H9 (cell line): ENCODE results near the gene MAP2K1. TPM values are rescaled to one million over a fixed set of nuclear protein-coding genes. Genes with fewer than 3 reads are reported as not detected.

ENCODE experiments used
- DNase-seq: peaks from one replicate; pipeline ENCODE4 v3.0.0-alpha.2; 2017
- H2AFZ ChIP-seq: one replicate; pipeline ENCODE4 v1.6.1; 2013; ENCODE audit warnings: mild to moderate bottlenecking, low read length, control low read depth, moderate library complexity
- H2AK5ac ChIP-seq: 2 replicates; pipeline ENCODE4 v1.6.1; 2013; ENCODE audit warnings: low read length, control low read depth, mixed read lengths; ENCODE audit not compliant: insufficient read length
- H2BK120ac ChIP-seq: one replicate; pipeline ENCODE4 v1.6.1; 2013; ENCODE audit warnings: low read depth, mild to moderate bottlenecking, low read length, control low read depth, inconsistent platforms; ENCODE audit not compliant: poor library complexity, severe bottlenecking
- H2BK12ac ChIP-seq: 2 replicates; pipeline ENCODE4 v1.6.1; 2013; ENCODE audit warnings: low read length, control low read depth, mixed read lengths, low read depth; ENCODE audit not compliant: insufficient read length
- H2BK15ac ChIP-seq: 2 replicates; pipeline ENCODE4 v1.6.1; 2013; ENCODE audit warnings: low read depth, low read length, control low read depth
- H2BK20ac ChIP-seq: one replicate; pipeline ENCODE4 v1.6.1; 2013; ENCODE audit warnings: low read depth, mild to moderate bottlenecking, low read length, control low read depth, inconsistent platforms; ENCODE audit not compliant: poor library complexity, severe bottlenecking
- H2BK5ac ChIP-seq: 2 replicates; pipeline ENCODE4 v1.6.1; 2013; ENCODE audit warnings: low read length, control low read depth, mixed read lengths; ENCODE audit not compliant: insufficient read length
- H3K14ac ChIP-seq: 2 replicates; pipeline ENCODE4 v1.6.1; 2013; ENCODE audit warnings: low read length, control low read depth; ENCODE audit not compliant: insufficient read depth
- H3K18ac ChIP-seq: 2 replicates; pipeline ENCODE4 v1.6.1; 2013; ENCODE audit warnings: low read depth, mild to moderate bottlenecking, mixed read lengths, low read length, control low read depth; ENCODE audit not compliant: insufficient read length
- H3K23ac ChIP-seq: 2 replicates; pipeline ENCODE4 v1.6.1; 2013; ENCODE audit warnings: low read length, control low read depth, mixed read lengths, low read depth; ENCODE audit not compliant: insufficient read length
- H3K23me2 ChIP-seq: 2 replicates; pipeline ENCODE4 v1.6.1; 2013; ENCODE audit warnings: low read depth, mild to moderate bottlenecking, mixed read lengths, low read length, control low read depth; ENCODE audit not compliant: insufficient read length, poor library complexity, severe bottlenecking
- H3K27ac ChIP-seq: 2 replicates; pipeline ENCODE4 v1.5.1; 2013; ENCODE audit warnings: low read length, control low read depth, mixed read lengths, low read depth; ENCODE audit not compliant: insufficient read length
- H3K27me3 ChIP-seq: 2 replicates; pipeline ENCODE4 v1.6.1; 2013; ENCODE audit warnings: low read length, control low read depth, inconsistent platforms; ENCODE audit not compliant: insufficient read depth
- H3K4ac ChIP-seq: 2 replicates; pipeline ENCODE4 v1.6.1; 2013; ENCODE audit warnings: low read depth, mild to moderate bottlenecking, control low read depth, inconsistent platforms, low read length, moderate library complexity
- H3K4me1 ChIP-seq: 2 replicates; pipeline ENCODE4 v1.6.1; 2013; ENCODE audit warnings: low read length, control low read depth, inconsistent platforms; ENCODE audit not compliant: insufficient read depth
- H3K4me2 ChIP-seq: 2 replicates; pipeline ENCODE4 v1.6.1; 2013; ENCODE audit warnings: low read length, control low read depth, mixed read lengths; ENCODE audit not compliant: insufficient read length, insufficient read depth
- H3K56ac ChIP-seq: 2 replicates; pipeline ENCODE4 v1.6.1; 2013; ENCODE audit warnings: low read depth, mild to moderate bottlenecking, mixed read lengths, low read length, control low read depth; ENCODE audit not compliant: insufficient read length
- H3K79me1 ChIP-seq: 2 replicates; pipeline ENCODE4 v1.6.1; 2013; ENCODE audit warnings: low read depth, mild to moderate bottlenecking, moderate library complexity, low read length, control low read depth, inconsistent platforms; ENCODE audit not compliant: insufficient read depth, poor library complexity, severe bottlenecking
- H3K79me2 ChIP-seq: 2 replicates; pipeline ENCODE4 v1.6.1; 2013; ENCODE audit warnings: low read length, control low read depth, inconsistent platforms; ENCODE audit not compliant: insufficient read depth
- H3K9ac ChIP-seq: 2 replicates; pipeline ENCODE4 v1.6.1; 2013; ENCODE audit warnings: low read length, control low read depth, mixed read lengths; ENCODE audit not compliant: insufficient read length; ENCODE audit errors: extremely low read depth
- H3K9me3 ChIP-seq: one replicate; pipeline ENCODE4 v1.6.1; 2013; ENCODE audit warnings: low read depth, low read length, inconsistent platforms; ENCODE audit not compliant: control insufficient read depth
- H3T11ph ChIP-seq: one replicate; pipeline ENCODE4 v1.6.1; 2013; ENCODE audit warnings: mild to moderate bottlenecking, low read length, control low read depth, inconsistent platforms
- H4K20me1 ChIP-seq: one replicate; pipeline ENCODE4 v1.6.1; 2013; ENCODE audit not compliant: control insufficient read depth, insufficient read length, insufficient read depth
- H4K5ac ChIP-seq: 2 replicates; pipeline ENCODE4 v1.6.1; 2013; ENCODE audit warnings: low read depth, mild to moderate bottlenecking, mixed read lengths, low read length, control low read depth; ENCODE audit not compliant: insufficient read length
- H4K8ac ChIP-seq: replicated peaks from 2 replicates; pipeline ENCODE4 v1.6.1; 2013; ENCODE audit warnings: low read length, control low read depth, mixed read lengths, low read depth; ENCODE audit not compliant: insufficient read length
- H4K91ac ChIP-seq: 2 replicates; pipeline ENCODE4 v1.6.1; 2013; ENCODE audit warnings: low read depth, mild to moderate bottlenecking, moderate library complexity, mixed read lengths, low read length, control low read depth; ENCODE audit not compliant: insufficient read length
- H3K27ac Mint-ChIP-seq, 3 experiments: 2 replicates in 2 of 3; 3 replicates in 1 of 3; pipeline ENCODE4 v1.8.0; 2020 to 2021; ENCODE audit warnings: mixed read lengths in 3 of 3, mild to moderate bottlenecking in 1 of 3, moderate library complexity in 1 of 3
- H3K27me3 Mint-ChIP-seq: 2 replicates; pipeline ENCODE4 v1.8.0; 2021; ENCODE audit warnings: low read depth, mild to moderate bottlenecking, moderate library complexity, mixed read lengths
- H3K36me3 Mint-ChIP-seq, 3 experiments: 2 replicates in 2 of 3; 3 replicates in 1 of 3; pipeline ENCODE4 v1.8.0; 2020 to 2021; ENCODE audit warnings: low read depth in 3 of 3, mixed read lengths in 3 of 3; ENCODE audit not compliant: insufficient read depth in 1 of 3
- H3K4me1 Mint-ChIP-seq, 2 experiments: 2 replicates each; pipeline ENCODE4 v1.8.0; 2020; ENCODE audit warnings: mixed read lengths in 2 of 2
- H3K4me3 Mint-ChIP-seq, 2 experiments: 2 replicates in 1 of 2; 3 replicates in 1 of 2; pipeline ENCODE4 v1.8.0; 2020 to 2021; ENCODE audit warnings: mild to moderate bottlenecking in 2 of 2, mixed read lengths in 2 of 2, moderate library complexity in 1 of 2
- H3K9me3 Mint-ChIP-seq, 2 experiments: 2 replicates in 1 of 2; 3 replicates in 1 of 2; pipeline ENCODE4 v1.8.0; 2020; ENCODE audit warnings: mild to moderate bottlenecking in 2 of 2, mixed read lengths in 2 of 2, moderate library complexity in 1 of 2
- CTCF ChIP-seq: fragments of 200-600 bp; sonication (generic); conservative IDR thresholded peaks from 3 replicates; pipeline ENCODE4 v1.8.0; 2021; ENCODE audit warnings: antibody characterized with exemption, mild to moderate bottlenecking
- WGBS: extraction: QIAGEN DNeasy Blood & Tissue Kit; methylation state at CpG from one replicate; pipeline ENCODE4 v1.1.7; 2013; ENCODE audit warnings: missing lambda C conversion rate, low lambda C conversion rate, mixed read lengths; ENCODE audit not compliant: insufficient read length; ENCODE audit errors: extremely low coverage; 5-methylcytosine and 5-hydroxymethylcytosine counted together
- total RNA-seq: library from RNA; stranded (reverse); gene quantifications from 2 replicates; pipeline ENCODE4 v1.2.1, GENCODE V29; 2021

The MAP2K1 gene
- total RNA-seq, 1 experiment from 2014 or later: 50.8 TPM

- Histone ChIP-seq H3K18ac (no peak overlapping the region), H2BK5ac (no peak overlapping the region), H3K23me2 (no peaks in the 10 kb centered on the region), H2BK20ac (no peak overlapping the region), H2BK120ac (no peak overlapping the region), H3K4ac (no peak overlapping the region), H2BK12ac (no peak overlapping the region), H3K4me2 (no peak overlapping the region), H3T11ph (no peak overlapping the region), H4K20me1 (no peaks in the 10 kb centered on the region), H2AK5ac (no peak overlapping the region), H4K5ac (no peak overlapping the region), H3K79me2 (no peaks in the 10 kb centered on the region), H2AFZ (no peak overlapping the region), H3K79me1 (no peaks in the 10 kb centered on the region), H3K27ac (no peak overlapping the region), H4K91ac (no peak overlapping the region), H2BK15ac (no peak overlapping the region), H3K4me1 (peaks cover 27% of the 10 kb centered on the region), H3K27me3 (no peaks in the 10 kb centered on the region), H3K14ac (no peak overlapping the region; the same call in 1 of the 2 replicates), H3K9ac (no peak overlapping the region), H4K8ac (no peak overlapping the region), H3K9me3 (no peaks in the 10 kb centered on the region), H3K23ac (no peak overlapping the region), H3K56ac (no peak overlapping the region)
- Mint-ChIP-seq H3K4me1 (peaks cover 56 to 58% of the 10 kb centered on the region in 2 experiments), H3K27me3 (no peaks in the 10 kb centered on the region), H3K4me3 (no peak overlapping the region), H3K27ac (peak overlapping the region in 2 of 3 experiments; percentile 71 to 72; a peak in 3 of 7 replicates), H3K9me3 (no peaks in the 10 kb centered on the region), H3K36me3 (peaks cover 11 to 14% (median 12%) of the 10 kb centered on the region in 3 experiments)
- no peak for DNase-seq
- no peak for TF ChIP-seq CTCF
- WGBS: no CpG with 5 or more reads among the region's 2 CpGs
Observed at GRCh38 chr15:66477011-66477410, 90.3 kb downstream of the MAP2K1 start.
